ENCODE results near the gene SERPINC1.
"Not testable (repeated sequence)": the region's sequence is repeated elsewhere in the genome, so short reads cannot be mapped to it uniquely, and the experiment has no call there.

Gene SERPINC1

DNA sequence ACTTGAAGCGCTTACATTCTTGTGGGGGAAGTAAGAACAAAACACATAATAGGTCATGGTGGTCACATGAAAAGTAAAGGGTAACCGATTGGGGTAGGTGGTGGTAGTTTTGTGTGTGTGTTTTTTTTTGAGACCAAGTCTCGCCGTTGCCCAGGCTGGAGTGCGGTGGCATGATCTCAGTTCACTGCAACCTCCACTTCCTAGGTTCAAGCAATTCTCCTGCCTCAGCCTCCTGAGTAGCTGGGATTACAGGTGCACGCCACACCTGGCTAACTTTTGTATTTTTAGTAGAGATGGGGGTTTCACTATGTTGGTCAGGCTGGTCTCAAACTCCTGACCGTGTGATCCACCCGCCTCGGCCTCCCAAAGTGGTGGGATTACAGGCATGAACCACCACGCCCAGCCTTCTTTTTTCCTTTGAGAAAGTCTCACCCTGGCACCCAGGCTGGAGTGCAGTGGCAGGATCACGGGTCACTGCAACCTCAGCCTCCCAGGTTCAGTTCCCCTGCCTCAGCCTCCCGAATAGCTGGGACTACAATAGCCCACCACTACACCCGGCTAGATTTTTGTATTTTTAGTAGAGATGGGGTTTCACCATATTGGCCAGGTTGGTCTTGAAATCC lies 54.9 kb downstream of the SERPINC1 start:
- peak; percentile 20 for DNase-seq

DNA sequence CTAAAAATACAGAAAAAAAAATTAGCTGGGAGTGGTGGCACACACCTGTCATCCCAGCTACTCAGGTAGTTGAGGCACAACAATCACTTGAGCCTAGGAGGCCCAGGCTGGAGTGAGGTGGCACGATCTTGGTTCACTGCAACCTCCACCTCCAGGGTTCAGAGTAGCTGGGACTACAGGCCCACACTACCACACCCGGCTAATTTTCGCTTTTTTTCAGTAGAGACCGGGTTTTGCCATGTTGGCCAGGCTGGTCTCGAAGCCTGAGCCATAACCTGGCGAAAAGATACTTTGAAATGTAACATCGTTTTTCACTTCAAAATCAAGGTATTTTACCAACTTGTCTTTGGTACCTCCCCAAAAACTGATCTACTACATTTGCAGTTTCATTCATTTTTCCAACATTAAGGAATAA lies 55.4 kb downstream of the SERPINC1 start:
- DNase-seq = no peak

DNA sequence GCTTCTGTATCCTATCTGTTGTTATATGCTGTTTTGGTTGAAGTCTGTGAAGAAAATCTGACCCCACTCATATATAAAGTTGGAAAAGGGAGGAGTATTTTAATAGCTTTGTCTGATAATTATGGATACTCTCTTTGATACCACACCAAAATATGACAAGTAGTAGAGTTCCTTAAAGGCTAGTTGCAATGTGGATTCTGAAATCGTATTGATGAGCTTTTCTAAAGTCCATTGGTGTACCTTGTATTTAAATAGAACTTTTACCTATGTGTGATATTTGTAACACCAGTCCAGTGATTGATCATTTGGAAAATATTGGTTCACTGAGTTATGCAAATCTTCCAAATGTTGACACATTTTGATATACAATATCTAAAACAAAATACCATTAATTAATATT lies 57.1 kb downstream of the SERPINC1 start:
- DNase-seq = no peak

DNA sequence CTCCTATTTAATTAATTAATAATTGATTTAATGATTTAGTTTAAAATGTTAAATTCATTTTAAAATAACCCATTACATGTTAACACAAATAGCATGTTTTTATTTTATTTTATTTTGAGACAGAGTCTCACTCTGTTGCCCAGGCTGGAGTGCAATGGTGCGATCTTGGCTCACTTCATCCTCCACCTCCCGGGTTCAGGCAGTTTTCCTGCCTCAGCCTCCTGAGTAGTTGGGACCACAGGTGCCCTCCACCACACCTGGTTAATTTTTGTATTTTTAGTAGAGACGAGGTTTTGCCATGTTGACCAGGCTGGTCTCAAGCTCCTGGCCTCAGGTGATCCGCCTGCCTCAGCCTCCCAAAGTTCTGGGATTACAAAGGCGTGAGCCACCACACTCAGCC lies 57.6 kb downstream of the SERPINC1 start:
- DNase-seq = not testable (repeated sequence)

DNA sequence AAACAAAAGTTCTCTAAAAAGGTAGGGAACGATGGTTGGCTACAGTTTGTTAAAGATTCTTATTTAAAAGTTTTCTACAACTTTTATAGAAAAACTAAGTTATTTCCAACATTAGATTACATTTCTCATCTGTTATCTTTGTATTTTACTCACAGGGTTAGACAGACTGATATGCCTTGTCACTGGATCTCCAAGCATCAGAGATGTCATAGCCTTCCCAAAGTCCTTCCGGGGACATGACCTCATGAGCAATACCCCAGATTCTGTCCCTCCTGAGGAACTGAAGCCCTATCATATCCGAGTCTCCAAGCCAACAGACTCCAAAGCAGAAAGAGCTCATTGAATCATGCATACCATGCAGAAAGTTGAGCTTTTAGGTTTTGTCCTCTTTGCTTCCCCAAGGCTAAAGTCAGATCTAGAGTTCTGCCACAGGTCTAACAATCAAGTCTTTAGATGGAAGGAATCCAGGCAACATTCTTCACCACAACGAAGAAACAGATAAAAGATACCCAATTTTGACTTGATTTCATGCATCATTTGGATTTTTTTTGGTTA lies 59.7 kb downstream of the SERPINC1 start:
- DNase-seq = no peak

DNA sequence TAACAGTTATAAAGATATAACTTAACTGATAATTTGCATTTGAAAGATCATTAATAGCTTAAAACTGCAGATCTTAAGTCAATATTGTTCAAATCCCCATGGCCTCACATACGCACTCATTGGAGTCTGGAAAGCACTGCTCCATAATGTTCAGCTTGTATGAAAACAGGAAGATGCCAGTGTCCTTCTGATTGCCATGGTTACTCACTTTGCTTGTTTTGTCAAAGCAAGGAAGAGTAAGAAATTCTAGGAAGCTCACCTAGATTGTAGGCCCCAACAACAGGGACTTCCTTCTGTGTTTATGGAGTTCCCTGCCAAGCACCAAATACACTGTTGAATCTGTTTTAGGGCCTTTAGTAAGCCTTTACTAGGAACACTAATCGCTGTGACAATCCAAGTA lies 60.2 kb downstream of the SERPINC1 start:
- DNase-seq = no peak

DNA sequence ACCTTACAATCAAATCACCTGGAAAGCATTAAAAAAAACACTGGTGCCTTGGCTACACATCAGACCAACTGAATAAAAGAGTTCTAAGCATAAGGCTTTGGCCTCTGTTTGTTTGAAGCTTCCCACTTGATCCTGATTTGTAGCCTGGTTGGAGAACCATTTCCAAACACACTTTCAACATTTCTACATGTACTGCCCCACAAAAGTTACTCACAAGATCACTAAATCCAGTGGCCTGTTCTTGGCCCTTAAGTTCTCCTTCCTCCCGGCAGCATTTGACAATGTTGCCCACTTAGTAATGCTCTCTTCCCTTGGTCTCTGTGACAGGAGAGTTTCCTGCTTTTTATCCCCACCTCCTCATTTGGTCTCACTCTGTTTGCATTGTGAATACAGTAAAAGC lies 61.1 kb downstream of the SERPINC1 start:
- no peak for DNase-seq

Data from NCI-H2171 treated with DMSO at 0.1 percent for 48 hours (cell line).